HG03342 (cell line): ENCODE measurements around the gene CHIT1.
"Not testable (repeated sequence)": the region's sequence is repeated elsewhere in the genome, so short reads cannot be mapped to it uniquely, and the experiment has no call there.

Experiments
- ATAC-seq: cut with Tn5 transposase; IDR thresholded peaks from one replicate; pipeline ENCODE4 v1.9.1; 2021; ENCODE audit warnings: mild to moderate bottlenecking, moderate library complexity; ENCODE audit not compliant: unreplicated experiment

Gene CHIT1

DNA sequence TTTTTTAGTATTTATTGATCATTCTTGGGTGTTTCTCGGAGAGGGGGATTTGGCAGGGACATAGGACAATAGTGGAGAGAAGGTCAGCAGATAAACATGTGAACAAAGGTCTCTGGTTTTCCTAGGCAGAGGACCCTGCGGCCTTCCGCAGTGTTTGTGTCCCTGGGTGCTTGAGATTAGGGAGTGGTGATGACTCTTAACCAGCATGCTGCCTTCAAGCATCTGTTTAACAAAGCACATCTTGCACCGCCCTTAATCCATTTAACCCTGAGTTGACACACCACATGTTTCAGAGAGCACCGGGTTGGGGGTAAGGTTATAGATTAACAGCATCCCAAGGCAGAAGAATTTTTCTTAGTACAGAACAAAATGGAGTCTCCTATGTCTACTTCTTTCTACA lies 36.7 kb upstream of the CHIT1 start:
- not testable (repeated sequence) for ATAC-seq

DNA sequence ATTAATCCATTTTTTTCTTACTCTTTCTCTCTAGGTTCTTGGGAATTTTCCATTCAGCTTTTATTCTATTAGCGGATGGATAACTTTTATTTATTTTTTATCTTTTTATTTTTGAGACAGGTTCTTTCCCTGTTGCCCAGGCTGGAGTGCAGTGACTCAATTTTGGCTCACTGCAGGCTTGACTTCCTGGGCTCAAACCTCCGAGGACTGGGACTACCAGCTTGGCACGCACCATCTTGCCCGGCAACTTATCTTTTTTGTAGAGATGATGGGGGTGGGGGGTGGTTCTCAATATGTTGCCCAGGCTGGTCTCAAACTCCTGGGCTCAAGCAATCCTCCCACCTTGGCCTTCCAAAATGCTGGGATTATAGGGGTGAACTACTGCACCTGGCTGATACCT lies 36.1 kb upstream of the CHIT1 start:
- ATAC-seq = no peak

DNA sequence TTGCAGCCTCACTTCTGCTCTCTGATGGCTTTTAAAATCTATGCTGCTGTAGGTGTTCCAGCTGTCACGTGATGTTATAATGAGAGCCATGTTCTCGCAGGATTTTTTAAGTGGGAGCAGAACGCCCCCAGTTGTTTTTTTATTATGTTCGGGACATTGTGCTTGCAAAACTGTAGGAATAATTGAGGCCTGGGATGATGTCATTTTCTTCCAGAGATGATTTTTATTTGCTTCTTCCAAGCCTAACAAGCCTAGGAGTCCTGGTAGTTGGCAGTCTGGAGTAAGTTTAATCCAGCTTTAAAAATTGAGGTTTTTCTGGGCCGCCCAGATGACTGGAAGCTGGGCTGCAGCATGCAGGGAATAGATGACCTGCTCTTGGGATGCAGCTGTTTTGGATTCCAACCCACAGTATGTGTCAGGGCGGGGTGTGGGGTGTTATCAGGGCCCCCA lies 34.6 kb upstream of the CHIT1 start:
- ATAC-seq = no peak

DNA sequence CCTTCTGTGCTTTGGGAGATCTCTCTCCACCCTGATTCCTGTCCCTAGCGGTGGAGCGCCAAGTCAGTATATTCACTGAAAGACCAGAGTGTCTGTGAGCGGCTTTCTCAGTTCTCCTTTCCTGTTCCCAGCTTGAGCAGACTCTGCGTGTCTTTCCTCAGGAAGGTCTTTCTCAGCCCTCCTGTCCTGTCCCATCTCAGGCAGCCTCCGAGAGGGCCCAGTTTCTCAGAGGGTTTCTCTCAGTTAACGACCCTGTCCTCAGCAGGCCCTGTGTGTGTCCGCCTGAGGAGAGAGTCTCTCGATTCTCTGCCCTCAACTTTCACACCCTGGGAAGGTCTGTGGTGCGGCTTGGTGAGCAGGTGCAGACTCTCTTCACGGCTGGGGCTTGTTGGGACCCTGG lies 34.0 kb upstream of the CHIT1 start:
- ATAC-seq = no peak

DNA sequence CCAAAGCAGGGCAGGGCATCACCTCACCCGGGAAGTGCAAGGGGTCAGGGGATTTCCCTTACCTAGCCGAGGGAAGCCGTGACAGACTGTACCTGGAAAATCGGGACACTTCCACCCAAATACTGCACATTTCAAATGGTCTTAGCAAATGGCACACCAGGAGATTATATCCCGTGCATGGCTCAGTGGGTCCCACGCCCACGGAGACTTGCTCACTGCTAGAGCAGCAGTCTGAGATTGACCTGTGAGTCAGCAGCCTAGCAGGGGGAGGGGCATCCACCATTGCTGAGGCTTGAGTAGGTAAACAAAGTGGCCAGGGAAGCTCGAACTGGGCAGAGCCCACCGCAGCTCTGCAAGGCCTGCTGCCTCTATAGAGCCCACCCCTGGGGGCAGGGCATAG lies 27.2 kb upstream of the CHIT1 start:
- ATAC-seq = not testable (repeated sequence)

DNA sequence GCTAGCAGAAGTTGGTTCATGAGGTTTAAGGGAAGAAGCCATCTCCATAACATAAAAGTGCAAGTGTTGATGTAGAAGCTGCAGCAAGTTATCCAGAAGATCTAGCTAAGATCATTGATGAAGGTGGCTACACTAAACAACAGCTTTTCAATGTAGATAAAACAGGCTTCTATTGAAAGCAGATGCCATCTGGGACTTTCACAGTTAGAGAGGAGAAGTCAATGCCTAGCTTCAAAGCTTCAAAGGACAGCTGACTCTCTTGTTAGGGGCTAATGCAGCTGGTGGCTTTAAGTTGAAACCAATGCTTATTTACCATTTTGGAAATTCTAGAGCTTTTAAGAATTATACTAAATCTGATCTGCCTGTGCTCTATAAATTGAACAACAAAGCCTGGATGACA lies 25.3 kb upstream of the CHIT1 start:
- not testable (repeated sequence) for ATAC-seq

DNA sequence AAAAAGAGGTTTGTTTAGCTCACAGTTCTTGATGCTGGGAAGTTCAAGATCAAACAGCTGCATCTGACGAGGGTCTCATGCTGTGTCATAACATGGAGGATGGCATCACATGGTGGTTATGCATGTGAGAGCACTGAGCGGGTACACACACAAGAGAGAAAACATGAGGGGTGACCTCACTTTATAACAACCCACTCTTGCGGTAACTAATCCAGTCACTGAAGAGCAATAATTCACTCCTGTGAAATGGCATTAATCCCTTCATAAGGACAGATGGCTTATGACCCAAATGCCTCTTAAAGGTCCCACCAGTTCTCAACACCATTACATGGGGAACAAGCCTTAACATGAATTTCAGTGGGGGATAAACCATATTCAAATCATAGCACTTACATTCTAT lies 23.2 kb upstream of the CHIT1 start:
- no peak for ATAC-seq

DNA sequence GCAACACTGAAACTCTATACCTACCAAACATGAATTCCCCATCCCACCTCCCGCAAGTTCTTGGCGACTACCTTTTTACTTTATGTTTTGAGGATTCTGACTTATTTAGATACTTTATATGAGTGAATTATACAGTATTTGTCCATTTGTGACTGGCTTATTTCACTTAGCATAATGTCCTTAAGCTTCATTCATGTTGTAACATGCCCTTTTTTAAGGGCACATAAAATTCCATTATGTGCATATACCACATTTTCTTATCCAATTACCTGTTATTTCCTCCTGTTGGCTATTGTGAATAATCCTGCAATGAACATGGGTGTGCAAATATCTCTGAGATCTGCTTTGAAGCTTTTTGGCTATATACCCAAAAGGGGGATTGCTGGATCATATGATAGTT lies 22.0 kb upstream of the CHIT1 start:
- ATAC-seq = no peak

DNA sequence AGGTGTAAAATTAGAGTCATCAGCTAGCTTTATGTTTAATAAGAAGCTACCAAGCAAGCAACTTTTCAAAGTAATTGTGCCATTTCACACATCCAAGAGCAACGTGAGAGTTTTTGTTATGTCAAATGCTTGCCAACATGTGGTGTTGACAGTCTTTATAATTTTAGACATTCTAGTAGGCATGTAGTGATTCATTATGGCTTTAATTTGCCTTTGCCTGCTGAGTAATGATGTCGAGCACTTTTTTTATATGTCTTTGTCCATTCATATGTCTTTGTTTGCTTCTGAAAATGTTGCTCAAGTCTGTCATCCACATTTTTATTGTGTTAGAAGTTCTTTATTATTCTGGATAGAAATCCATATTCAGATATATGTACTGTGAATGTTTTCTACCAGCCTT lies 21.4 kb upstream of the CHIT1 start:
- ATAC-seq = no peak

DNA sequence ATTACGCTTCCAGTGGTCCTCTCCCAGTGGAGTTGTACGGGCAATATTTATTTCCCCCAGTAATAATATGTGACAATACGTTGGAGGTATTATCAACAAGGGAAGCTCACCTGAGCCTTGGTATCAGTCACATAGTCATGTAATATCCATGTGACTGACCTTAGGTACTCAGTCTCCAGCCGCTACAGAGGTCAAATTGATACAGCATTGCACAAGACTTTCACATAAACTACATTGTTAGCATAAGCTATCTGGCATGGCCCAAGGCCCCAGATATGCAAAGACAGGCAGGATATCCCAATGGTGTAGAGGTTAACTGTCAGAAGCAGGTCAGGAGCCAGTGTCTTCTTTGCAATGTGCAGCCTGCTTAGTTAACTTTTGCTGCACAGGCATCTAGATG lies 15.3 kb upstream of the CHIT1 start:
- no peak for ATAC-seq

DNA sequence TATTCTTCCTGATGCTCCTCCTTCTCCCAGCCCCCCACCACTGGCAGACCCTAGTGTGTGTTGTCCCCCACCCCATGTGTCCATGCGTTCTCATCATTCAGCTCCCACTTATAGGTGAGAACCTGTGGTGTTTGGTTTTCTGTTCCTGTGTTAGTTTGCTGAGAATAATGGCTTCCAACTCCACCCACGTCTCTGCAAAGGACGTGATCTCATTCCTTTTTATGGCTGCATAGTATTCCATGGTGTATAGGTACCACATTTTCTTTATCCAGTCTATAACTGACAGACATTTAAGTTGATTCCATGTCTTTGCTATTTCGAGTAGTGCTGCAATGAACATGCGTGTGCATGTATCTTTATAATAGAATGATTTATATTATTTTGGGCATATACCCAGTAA lies 12.2 kb upstream of the CHIT1 start:
- not testable (repeated sequence) for ATAC-seq

DNA sequence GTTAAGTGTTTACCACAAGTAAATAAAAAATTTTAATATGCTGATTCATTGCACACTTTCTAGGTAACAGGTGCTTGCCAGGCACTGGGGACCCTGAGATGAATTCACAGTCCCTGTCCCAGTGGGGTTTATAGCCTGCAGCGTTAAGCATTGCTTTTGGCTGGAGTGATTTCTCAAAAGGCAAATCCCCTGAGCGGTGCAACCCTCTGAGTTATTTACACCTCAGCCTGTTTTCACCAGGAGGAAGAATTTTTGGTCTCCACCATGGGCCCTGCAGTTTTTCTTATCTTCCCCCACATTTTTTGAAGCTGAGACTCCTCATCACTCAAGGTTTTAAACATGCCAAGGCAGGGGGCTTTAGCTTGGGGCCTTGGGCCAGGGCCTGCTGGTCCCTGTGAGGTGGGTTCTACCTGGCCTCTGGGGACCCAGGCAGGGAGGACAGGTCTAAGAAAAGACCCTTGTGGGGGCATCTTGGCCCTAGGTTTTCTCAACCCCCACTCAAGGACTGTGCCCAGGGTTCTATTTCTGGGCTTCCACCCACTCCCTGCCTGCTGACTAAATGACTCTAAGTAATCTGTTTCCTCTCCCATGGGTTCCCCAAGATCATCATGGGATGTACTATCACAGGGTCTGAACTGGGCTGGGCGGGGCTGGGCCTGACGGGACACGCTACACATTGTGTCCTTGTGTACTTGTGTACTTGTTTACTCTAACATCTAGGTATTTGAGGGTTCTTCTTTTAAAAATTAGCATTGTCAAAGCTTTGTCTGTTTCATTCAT lies 10.2 kb upstream of the CHIT1 start:
- no peak for ATAC-seq

DNA sequence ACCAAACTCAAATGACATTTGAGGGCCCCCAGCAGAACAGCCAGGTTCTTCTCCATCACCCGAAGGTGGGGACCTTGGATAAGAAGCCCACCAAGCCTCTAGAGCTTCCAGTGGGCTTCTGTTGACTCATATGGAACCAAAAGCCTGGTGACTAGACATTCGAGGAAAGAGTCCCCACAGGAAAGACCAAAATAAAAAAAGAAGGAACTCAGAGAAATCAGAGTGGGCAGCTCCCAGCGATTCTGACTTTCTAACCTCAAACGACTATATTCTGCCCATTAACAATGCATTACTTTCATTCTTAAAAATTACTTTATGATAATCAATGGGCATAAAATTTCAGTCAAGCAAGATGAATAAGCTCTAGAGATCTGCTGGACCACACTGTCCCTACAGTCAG lies 9.6 kb upstream of the CHIT1 start:
- ATAC-seq = no peak

DNA sequence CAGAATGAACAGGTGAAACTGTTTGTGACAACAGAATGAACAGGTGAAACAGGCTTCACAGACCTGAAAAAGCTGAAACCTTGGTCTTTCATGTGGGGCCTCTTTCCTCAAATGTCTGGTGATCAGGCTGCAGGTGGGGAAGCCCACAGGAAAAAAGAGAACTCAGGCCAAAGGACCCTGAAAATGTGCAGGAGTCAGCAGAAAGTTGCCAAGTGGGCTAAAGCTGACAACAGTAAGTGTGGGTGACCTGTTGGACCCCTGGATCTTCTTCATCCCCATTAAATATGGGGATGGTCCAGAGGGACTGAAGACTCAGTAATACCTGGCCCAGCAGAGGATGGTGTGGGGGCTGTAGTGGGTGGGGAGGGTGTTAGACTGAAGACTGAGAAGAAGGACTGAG lies 9.1 kb upstream of the CHIT1 start:
- ATAC-seq = no peak

DNA sequence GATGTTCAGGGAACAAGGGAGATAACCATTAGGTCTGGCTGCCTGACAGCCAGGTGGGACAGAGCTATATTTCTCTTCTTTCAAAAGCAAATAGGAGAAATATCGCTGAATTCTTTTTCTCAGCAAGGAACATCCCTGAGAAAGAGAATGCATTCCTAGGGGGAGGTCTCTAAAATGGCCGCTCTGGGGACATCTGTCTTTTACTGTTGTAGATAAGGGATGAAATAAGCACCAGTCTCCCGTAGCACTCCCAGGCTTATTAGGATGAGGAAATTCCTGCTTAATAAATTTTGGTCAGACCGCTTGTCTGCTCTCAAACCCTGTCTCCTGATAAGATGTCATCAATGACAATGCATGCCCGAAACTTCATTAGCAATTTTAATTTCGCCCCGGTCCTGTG lies 5.4 kb upstream of the CHIT1 start:
- not testable (repeated sequence) for ATAC-seq

DNA sequence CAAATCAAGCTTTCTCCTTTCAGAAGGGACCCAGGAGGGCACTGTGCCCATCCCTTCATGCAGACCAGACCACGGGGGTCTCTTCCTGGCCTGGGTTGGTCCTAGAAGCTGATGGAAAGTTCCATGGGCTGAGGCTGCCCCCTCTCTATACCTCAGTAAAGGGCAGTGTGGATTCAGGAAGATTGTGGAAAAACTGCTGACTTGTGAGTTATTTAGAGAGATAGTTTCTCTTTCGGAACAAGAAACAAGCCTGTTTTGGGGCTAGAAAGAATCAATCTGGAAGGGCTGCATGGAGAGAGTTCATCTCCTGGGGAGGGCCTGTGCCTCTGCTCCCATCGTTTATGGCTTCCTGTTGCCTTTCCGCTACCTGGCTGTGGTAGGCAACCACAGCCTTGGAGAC lies 803 bp downstream of the CHIT1 start:
- ATAC-seq = no peak

DNA sequence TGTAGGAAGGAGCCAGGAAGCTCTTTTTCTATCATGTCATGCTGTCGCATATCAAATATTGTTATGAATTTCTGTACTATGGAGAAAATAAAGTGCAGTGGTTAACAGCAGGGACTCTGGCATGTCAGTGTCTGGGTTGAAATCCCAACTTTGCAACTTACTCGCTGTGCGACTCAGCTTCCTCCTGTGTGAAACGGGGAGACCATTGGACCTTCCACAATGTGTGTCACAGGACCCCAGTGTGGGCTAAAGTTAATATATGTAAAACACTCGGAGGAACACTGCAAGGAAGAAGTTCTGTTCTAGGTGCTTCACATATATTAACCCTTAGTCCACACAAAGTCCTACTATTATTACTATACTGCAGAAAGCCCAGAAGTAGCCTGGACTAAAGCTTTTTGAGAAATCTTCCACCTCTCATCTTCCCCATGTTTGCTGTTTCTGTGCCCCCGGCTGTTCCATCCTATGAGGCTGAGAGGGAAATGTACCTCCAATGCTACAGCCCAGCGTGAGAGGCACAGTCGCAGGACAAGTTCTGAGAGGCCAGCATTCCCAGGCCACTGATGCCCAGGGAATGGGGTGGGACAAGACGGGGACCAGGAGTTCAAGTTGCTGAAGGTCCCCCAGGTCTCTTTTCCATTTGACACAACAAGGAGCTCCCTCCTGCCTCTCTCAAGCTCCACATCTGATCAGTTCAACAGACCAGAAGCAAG lies 1.9 kb downstream of the CHIT1 start:
- no peak for ATAC-seq

DNA sequence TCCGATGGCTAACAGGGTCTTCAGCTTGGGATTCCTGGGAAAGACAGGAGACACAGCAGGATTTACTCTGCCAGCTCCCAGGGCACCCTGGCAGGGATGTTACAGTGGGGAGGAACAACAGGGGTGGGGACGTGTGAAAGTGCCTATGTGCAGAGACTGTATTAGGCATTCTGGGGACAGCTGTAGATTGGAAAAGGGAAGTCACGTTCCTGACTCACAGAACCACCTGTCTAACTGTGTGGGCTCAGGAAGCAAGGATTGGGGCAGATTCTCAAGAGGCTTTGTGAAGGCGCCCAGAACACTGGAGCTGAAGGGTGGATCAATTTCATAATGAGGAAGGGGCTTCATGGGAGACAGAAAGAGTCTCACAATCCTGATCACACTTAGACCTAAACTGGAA lies 4.4 kb downstream of the CHIT1 start:
- no peak for ATAC-seq

DNA sequence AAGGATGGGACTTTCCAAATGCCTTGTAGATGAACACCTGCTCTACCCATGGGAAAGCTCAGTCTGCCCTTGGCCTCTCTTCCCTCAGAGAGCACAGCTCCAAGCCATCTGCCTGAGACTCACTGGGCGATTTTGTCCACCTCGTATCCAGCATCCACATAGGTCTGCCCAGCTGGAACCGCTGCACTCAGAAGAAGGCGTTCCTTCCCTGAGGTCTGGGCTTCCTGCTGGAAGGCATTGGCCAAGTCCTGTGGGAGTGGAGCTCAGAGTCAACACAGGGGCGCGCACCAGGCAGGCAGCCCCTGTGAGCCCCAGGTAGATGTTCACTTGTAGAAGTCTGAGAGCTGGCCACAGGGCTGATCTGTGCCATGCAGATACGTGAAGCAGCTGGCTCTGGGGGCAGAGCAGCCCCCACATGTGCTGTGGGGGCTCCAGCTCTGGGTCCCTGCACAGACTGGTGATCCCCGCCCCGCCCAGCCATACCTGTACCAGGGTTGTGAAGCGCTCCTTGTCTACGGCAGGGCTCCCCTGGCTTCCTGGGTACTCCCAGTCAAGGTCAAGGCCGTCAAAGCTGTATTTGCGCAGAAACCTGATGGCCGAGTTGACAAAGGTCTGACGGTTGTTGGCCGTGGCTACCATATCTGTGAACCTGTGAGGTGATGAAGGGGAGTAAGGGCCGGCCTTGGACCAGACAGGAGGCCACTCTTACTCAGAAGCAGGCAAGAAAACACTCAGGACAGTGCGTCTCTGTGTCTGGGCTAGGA lies 6.3 kb downstream of the CHIT1 start:
- no peak for ATAC-seq

DNA sequence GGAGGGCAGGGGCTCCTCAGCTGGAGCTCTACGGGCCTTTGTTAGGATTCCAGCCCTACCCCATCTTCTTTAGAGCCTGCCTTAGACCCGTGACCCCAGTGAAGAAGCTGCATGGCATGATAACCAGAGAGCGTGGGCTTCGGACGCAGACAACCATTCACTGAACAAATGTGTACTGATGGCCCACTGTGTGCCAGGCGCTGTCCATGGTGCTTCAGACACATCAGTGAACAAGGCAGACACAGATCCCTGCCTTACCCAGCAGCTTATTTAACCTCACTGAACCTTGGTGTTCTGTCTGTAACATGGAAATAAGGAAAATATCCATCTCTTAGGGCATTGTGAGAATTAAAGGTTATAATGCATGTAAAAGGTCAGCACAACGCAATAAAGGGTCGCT lies 9.5 kb downstream of the CHIT1 start:
- ATAC-seq = no peak

DNA sequence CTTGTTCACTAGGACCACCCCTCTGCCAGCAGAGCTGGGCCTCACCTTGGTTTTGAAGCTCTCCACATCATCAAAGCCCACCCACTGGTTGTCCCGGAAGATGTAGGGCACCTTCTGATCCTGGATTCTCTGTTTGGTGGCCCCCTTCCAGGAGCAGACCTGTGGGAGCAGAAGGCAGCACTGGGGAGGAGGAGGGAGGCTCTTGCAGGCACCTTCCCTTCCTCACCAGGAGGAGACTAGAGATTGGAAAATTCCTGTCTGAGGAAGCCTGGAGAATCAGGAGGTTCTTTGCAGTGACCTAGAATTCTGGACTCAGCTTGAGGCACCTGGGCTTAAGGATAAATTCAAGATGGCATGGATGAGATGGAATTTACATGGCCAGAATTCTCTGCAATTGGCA lies 10.3 kb downstream of the CHIT1 start:
- no peak for ATAC-seq

DNA sequence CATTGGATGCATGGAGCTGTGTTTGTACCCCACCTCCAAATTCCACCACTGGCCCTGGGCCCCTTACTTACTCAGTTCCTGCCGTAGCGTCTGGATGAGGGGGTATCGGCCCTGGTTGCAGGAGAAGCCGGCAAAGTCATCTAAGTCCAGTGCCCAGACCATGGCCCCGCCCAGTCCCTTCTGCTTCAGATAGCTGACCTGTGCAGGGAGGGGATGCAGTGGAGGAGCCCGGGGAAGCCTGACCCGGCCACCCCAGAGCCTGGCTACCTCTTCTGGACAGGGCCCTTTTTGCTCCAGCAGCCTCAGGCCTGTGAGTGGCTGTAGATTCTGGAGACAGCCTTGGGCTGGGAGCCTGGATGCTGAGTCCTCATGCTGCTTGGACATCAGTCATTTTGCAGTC lies 11.8 kb downstream of the CHIT1 start:
- no peak for ATAC-seq
